ENCODE measurements around the gene URAD. TPM values are rescaled to one million over a fixed set of nuclear protein-coding genes. Genes with fewer than 3 reads are reported as not detected.
"Not testable (repeated sequence)": the region's sequence is repeated elsewhere in the genome, so short reads cannot be mapped to it uniquely, and the experiment has no call there.

The URAD gene
- total and polyA plus RNA-seq, 4 donors = 0.17 TPM; not detected in 3

- no peaks in the 10 kb centered on the region for H3K36me3 ChIP-seq (ENCODE audit: control insufficient read depth, insufficient read depth, low read length)
- DNase-seq (ENCODE audit: low read depth in 4 of 6, low spot score in 6 of 6) = no peak
- H3K9me3 ChIP-seq (ENCODE audit: control insufficient read depth, insufficient read depth, low read length) = no peaks in the 10 kb centered on the region
- H3K27ac ChIP-seq (ENCODE audit: low read depth, low read length) = no peak overlapping the region
- H3K4me1 ChIP-seq (ENCODE audit: control insufficient read depth, insufficient read depth, low read length) = peaks cover 5% of the 10 kb centered on the region
- H3K27me3 ChIP-seq (ENCODE audit: control insufficient read depth, insufficient read depth, low read length) = no peaks in the 10 kb centered on the region
- WGBS (ENCODE audit: insufficient coverage) = 83% methylated on average over 2 of the region's 9 CpGs
- no peak overlapping the region for H3K4me3 ChIP-seq (ENCODE audit: low read depth, low read length)
Observed at GRCh38 chr13:28026508-28026907, 38.0 kb upstream of the URAD start.

GRCh38 chr13:28022848-28023518, 34.5 kb upstream of the URAD start:
- H3K27ac ChIP-seq (ENCODE audit: low read depth, low read length) = no peak overlapping the region
- peaks cover 5% of the 10 kb centered on the region for H3K4me1 ChIP-seq (ENCODE audit: control insufficient read depth, insufficient read depth, low read length)
- no peaks in the 10 kb centered on the region for H3K9me3 ChIP-seq (ENCODE audit: control insufficient read depth, insufficient read depth, low read length)
- H3K27me3 ChIP-seq (ENCODE audit: control insufficient read depth, insufficient read depth, low read length) = no peaks in the 10 kb centered on the region
- H3K36me3 ChIP-seq (ENCODE audit: control insufficient read depth, insufficient read depth, low read length) = no peaks in the 10 kb centered on the region
- WGBS (ENCODE audit: insufficient coverage) = 25% methylated on average over 7 of the region's 9 CpGs
- DNase-seq (ENCODE audit: low read depth in 4 of 6, low spot score in 6 of 6) = peak in 2 of 6 donors; percentile 31 to 42
- H3K4me3 ChIP-seq (ENCODE audit: low read depth, low read length) = no peak overlapping the region

GRCh38 chr13:28014301-28014700, 25.8 kb upstream of the URAD start:
- no CpG with 5 or more reads among the region's 3 CpGs for WGBS (ENCODE audit: insufficient coverage)
- no peak for DNase-seq (ENCODE audit: low read depth in 4 of 6, low spot score in 6 of 6)
- Histone ChIP-seq H3K36me3 (ENCODE audit: control insufficient read depth, insufficient read depth, low read length) (peaks cover 2% of the 10 kb centered on the region), H3K27ac (ENCODE audit: low read depth, low read length) (no peak overlapping the region), H3K4me3 (ENCODE audit: low read depth, low read length) (no peak overlapping the region), H3K4me1 (ENCODE audit: control insufficient read depth, insufficient read depth, low read length) (no peaks in the 10 kb centered on the region), H3K27me3 (ENCODE audit: control insufficient read depth, insufficient read depth, low read length) (no peaks in the 10 kb centered on the region), H3K9me3 (ENCODE audit: control insufficient read depth, insufficient read depth, low read length) (no peaks in the 10 kb centered on the region)

- no peaks in the 10 kb centered on the region for H3K9me3 ChIP-seq (ENCODE audit: control insufficient read depth, insufficient read depth, low read length)
- no peaks in the 10 kb centered on the region for H3K27me3 ChIP-seq (ENCODE audit: control insufficient read depth, insufficient read depth, low read length)
- H3K27ac ChIP-seq (ENCODE audit: low read depth, low read length) = no peak overlapping the region
- no CpG with 5 or more reads among the region's 1 CpG for WGBS (ENCODE audit: insufficient coverage)
- no peaks in the 10 kb centered on the region for H3K4me1 ChIP-seq (ENCODE audit: control insufficient read depth, insufficient read depth, low read length)
- no peak overlapping the region for H3K4me3 ChIP-seq (ENCODE audit: low read depth, low read length)
- peaks cover 2% of the 10 kb centered on the region for H3K36me3 ChIP-seq (ENCODE audit: control insufficient read depth, insufficient read depth, low read length)
- no peak for DNase-seq (ENCODE audit: low read depth in 4 of 6, low spot score in 6 of 6)
Observed at GRCh38 chr13:28013482-28013881, 25.0 kb upstream of the URAD start.

GRCh38 chr13:28012896-28013295, 24.4 kb upstream of the URAD start:
- Histone ChIP-seq H3K4me1 (ENCODE audit: control insufficient read depth, insufficient read depth, low read length) (no peaks in the 10 kb centered on the region), H3K36me3 (ENCODE audit: control insufficient read depth, insufficient read depth, low read length) (peaks cover 2% of the 10 kb centered on the region), H3K9me3 (ENCODE audit: control insufficient read depth, insufficient read depth, low read length) (no peaks in the 10 kb centered on the region), H3K27ac (ENCODE audit: low read depth, low read length) (no peak overlapping the region), H3K4me3 (ENCODE audit: low read depth, low read length) (no peak overlapping the region), H3K27me3 (ENCODE audit: control insufficient read depth, insufficient read depth, low read length) (no peaks in the 10 kb centered on the region)
- no peak for DNase-seq (ENCODE audit: low read depth in 4 of 6, low spot score in 6 of 6)

- WGBS (ENCODE audit: insufficient coverage) = 93% methylated on average over 3 of the region's 4 CpGs
- no peaks in the 10 kb centered on the region for H3K4me1 ChIP-seq (ENCODE audit: control insufficient read depth, insufficient read depth, low read length)
Observed at GRCh38 chr13:28012383-28012782, 23.9 kb upstream of the URAD start.

GRCh38 chr13:28010046-28010445, 21.6 kb upstream of the URAD start:
- Histone ChIP-seq H3K4me1 (ENCODE audit: control insufficient read depth, insufficient read depth, low read length) (no peaks in the 10 kb centered on the region), H3K27ac (ENCODE audit: low read depth, low read length) (no peak overlapping the region), H3K4me3 (ENCODE audit: low read depth, low read length) (no peak overlapping the region), H3K27me3 (ENCODE audit: control insufficient read depth, insufficient read depth, low read length) (no peaks in the 10 kb centered on the region), H3K36me3 (ENCODE audit: control insufficient read depth, insufficient read depth, low read length) (peaks cover 2% of the 10 kb centered on the region), H3K9me3 (ENCODE audit: control insufficient read depth, insufficient read depth, low read length) (no peaks in the 10 kb centered on the region)
- peak in 1 of 6 donors; percentile 70 for DNase-seq (ENCODE audit: low read depth in 4 of 6, low spot score in 6 of 6)
- 62% methylated on average over 3 of the region's 5 CpGs for WGBS (ENCODE audit: insufficient coverage)

More at GRCh38 chr13:28012383-28012782, 23.9 kb upstream of the URAD start:
- Histone ChIP-seq H3K27ac (ENCODE audit: low read depth, low read length) (no peak overlapping the region), H3K27me3 (ENCODE audit: control insufficient read depth, insufficient read depth, low read length) (no peaks in the 10 kb centered on the region), H3K36me3 (ENCODE audit: control insufficient read depth, insufficient read depth, low read length) (peaks cover 2% of the 10 kb centered on the region), H3K4me3 (ENCODE audit: low read depth, low read length) (no peak overlapping the region), H3K9me3 (ENCODE audit: control insufficient read depth, insufficient read depth, low read length) (no peaks in the 10 kb centered on the region)
- DNase-seq (ENCODE audit: low read depth in 4 of 6, low spot score in 6 of 6) = no peak

- DNase-seq (ENCODE audit: low read depth in 4 of 6, low spot score in 6 of 6); H3K4me3 ChIP-seq (ENCODE audit: low read depth, low read length); H3K27me3 ChIP-seq (ENCODE audit: control insufficient read depth, insufficient read depth, low read length); H3K27ac ChIP-seq (ENCODE audit: low read depth, low read length); H3K4me1 ChIP-seq (ENCODE audit: control insufficient read depth, insufficient read depth, low read length); H3K9me3 ChIP-seq (ENCODE audit: control insufficient read depth, insufficient read depth, low read length): not testable (repeated sequence)
- peaks cover 12% of the 10 kb centered on the region for H3K36me3 ChIP-seq (ENCODE audit: control insufficient read depth, insufficient read depth, low read length)
- no CpG with 5 or more reads among the region's 13 CpGs for WGBS (ENCODE audit: insufficient coverage)
Observed at GRCh38 chr13:28005016-28005415, 16.5 kb upstream of the URAD start.

- Histone ChIP-seq H3K27me3 (ENCODE audit: control insufficient read depth, insufficient read depth, low read length) (no peaks in the 10 kb centered on the region), H3K4me1 (ENCODE audit: control insufficient read depth, insufficient read depth, low read length) (no peaks in the 10 kb centered on the region), H3K36me3 (ENCODE audit: control insufficient read depth, insufficient read depth, low read length) (peaks cover 12% of the 10 kb centered on the region), H3K9me3 (ENCODE audit: control insufficient read depth, insufficient read depth, low read length) (no peaks in the 10 kb centered on the region), H3K4me3 (ENCODE audit: low read depth, low read length) (no peak overlapping the region), H3K27ac (ENCODE audit: low read depth, low read length) (no peak overlapping the region)
- no CpG with 5 or more reads among the region's 6 CpGs for whole genome bisulfite sequencing (ENCODE audit: insufficient coverage)
- peak in 1 of 6 donors; percentile 36 for DNase-seq (ENCODE audit: low read depth in 4 of 6, low spot score in 6 of 6)
Observed at GRCh38 chr13:28002886-28003698, 14.6 kb upstream of the URAD start.
